HG03159 (cell line): ENCODE results near the gene UCHL5.

ENCODE experiments used
- ATAC-seq: cut with Tn5 transposase; IDR thresholded peaks from one replicate; pipeline ENCODE4 v1.9.1; 2021; ENCODE audit warnings: mild to moderate bottlenecking, moderate library complexity; ENCODE audit not compliant: unreplicated experiment

The UCHL5 gene, protein sequence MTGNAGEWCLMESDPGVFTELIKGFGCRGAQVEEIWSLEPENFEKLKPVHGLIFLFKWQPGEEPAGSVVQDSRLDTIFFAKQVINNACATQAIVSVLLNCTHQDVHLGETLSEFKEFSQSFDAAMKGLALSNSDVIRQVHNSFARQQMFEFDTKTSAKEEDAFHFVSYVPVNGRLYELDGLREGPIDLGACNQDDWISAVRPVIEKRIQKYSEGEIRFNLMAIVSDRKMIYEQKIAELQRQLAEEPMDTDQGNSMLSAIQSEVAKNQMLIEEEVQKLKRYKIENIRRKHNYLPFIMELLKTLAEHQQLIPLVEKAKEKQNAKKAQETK

DNA sequence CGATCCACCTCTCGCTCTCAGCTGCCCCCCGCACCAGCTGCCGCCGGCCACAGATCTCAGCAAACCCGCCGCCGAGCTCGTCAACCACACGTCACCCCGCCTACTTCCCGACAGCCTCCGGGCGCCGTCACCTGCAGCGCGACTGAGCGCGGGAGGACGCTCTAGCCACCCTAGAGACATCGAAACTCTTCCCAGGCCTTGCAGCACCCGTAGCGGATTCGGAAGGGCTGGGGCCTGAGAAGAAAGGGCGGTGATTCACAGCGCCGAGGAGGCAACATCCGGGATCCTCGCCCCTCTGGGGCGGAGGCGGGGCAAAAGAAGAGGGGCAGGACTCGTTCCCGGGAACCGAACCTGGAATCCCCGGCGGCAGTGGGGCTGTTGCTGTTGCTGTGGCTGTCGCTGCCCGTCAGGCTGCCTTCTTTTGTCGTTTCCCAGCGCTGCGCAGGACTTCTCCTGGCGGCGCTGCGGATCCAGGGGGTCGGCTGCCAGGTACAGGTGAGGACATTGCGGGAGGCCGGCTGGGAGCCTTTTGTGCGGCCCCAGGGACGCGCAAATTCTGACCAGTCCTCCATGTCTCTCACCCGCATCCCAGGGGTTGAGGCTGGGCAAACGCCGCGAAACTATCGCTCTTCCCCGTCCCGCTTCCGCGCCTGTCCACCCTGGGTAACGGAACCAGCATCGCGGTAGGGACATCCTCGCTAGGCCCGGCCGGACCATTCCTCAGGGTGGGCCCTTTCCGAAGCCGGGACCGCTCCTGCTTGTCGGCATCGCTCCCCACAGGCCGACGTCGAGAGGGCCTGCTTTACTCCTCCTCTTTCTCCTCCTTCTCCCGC lies at the start of gene UCHL5, which contains the start of gene RO60:
Gene UCHL5, minus strand, starts transcription at position 79 of the 833 bp plus-strand sequence. CDS start 100 bp downstream, outside the sequence.
Gene RO60, plus strand, starts transcription at position 331 of the 833 bp plus-strand sequence. CDS start 9,443 bp downstream, outside the sequence.
- peak; percentile 92 for ATAC-seq

DNA sequence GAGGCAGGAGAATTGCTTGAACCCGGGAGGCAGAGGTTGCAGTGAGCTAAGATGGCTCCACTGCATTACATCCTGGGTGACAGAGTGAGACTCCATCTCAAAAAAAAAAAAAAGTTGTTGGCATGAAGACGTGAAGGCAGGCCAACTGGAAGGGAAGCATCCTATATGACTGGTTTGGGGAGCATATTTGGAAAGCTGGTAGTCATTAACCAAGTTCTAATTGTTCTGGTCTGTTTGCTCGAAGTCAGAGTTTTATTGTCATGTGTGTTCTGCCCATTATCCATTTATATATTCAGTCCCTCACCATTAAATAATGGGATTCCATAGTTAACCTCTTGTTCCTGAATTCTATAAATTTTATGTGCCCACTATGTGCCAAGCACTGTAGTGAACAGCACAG lies 49.3 kb upstream of the UCHL5 start:
- ATAC-seq, result no peak

DNA sequence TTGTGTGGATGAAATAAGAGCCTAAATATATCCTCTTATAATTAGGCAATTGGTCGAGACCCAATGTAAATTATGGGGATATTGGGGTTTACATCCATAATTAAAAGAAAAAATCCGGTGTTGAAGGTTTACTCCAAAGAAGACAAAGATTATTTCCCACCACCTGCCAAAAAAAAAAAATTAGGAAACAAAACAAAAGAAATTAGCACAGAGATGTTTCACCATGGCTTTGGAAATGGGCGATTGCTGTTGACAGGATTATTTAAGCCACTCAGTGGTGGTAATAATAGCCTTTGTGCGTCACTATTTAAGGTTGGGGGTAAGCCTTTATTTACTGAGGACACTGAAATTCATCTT lies 46.6 kb upstream of the UCHL5 start:
- no peak for ATAC-seq

DNA sequence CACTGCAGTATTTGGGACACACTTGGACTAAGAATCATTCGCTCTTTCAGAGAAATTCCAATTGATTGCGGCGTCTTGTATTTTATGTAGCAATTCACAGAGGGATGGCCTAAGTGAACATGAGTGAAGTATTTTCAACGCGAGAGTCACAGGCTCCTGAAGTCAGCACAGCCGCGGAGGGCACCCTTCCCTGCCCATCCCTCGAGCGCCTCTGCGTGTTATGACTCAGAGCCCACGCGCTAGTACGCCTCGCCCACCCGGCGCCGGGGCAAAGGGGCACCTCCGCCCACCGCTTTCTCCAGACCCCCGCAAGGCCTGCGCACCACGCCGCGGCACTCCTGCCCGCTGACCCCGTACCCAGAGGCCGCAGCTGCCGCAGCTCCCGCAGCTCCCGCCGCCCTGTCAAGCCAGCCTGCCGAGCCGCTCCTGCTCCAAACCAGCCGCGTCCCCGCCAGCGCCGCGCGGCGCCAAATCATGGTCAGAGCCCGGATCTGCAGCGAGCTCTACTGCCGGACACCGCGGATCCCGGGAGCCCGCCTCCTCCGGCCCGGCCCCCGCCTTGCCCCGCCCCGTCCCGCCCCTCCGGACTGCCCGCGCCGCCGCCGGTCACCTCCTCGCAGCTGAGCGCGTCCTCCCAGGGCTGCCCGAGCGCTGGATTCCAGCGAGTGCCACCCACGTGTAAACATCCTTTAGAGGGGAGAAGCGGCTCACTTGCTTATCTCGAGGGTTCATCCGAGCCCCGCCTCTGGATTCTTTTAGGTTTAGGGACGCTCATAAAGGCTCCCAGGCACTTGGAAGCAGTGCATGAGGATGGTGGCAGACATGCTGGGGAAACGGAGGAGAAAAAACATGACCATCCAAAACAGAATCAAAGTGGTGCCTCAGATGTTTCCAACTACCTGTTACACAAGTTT lies 46.0 kb upstream of the UCHL5 start, which contains the start of gene GLRX2:
Gene GLRX2, minus strand, starts transcription at position 508 of the 914 bp plus-strand sequence. Its CDS starts 32 bp downstream, at position 476.
- peak; percentile 87 for ATAC-seq

DNA sequence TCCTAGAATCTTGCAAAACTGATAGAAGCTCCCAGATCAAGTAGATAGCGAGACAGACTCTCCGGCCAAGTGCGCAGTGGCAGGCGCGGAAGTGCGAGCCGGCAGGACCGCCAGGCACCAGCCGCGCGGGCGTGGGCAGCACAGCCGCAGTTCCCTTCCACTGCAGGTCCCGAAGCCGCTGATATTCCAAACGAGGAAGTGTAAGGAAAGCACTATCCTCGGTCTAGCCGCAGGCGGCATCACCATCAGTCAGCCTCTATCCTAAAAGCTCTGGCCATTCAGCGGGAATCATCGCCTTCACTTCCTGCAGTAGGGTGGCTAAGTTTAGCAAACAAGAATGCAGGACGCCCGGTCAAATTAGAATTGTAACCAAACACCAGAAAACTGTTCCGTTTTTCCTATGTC lies 45.3 kb upstream of the UCHL5 start:
- ATAC-seq, result peak; percentile 39

DNA sequence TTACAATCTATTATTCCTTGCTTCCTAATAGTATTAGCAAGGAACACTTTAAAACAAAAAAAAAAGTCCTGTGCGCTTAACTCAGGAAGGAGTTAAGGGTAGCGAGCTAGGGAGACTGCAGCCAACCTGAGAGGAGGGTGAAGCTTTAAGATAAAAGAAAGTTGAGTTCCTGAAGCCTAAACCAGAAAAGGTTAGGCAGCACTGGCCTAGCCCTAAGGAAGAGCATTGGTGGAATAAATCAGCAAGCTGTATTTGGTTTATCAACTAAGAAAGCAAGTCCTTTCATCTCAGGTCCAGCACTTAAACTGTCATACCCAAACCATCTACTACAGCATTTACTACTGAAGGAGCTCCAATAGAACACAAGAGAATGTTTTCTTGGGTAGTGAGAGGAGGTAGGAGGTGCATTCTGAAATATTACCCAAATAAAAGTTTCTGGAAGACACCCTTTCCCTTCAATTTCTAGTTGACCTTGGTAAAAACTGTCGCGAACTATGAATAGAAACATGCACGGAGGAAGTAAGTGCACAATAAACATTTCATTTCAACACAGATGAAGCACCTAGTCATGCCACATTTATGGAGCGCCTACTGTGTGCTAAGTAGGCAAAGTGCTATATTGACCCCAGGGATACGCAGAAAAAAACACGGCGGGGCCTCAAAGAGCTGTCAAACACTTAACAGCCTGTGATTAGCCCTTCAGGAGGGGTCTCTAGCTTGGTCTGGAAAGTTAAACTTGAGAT lies 44.8 kb upstream of the UCHL5 start:
- no peak for ATAC-seq

DNA sequence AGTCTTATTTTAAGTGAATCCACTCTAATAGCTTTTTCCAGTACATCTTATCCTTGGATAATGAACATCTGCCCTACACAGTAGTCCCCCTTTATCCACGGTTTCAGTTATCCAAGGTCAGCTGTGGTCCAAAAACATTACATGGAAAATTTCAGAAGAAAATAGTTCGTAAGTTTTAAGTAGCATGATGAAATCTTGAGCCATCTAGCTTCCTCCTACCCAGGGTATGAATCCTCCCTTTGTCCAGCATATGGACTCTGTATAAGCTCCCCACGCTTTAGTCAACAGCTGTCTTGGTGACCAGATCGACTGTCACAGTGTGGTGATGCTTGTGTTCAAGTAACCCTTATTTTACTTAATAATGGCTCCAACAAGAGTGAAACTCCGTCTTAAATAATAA lies 43.5 kb upstream of the UCHL5 start:
- no peak for ATAC-seq

DNA sequence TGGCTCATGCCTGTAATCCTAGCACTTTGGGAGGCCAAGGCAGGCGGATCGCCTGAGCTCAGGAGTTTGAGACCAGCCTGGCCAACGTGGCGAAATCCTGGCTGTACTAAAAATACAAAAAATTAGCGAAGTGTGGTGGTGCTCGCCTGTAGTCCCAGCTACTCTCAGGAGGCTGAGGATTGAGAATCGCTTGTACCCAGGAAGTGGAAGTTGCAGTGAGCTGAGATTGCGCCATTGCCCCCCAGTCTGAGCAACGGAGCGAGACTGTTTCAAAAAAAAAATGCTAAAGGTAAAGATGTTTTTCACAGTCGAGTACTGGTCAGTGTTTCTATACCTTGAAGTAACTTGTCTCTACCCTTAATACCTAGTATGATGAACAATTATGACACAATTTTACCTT lies 35.0 kb upstream of the UCHL5 start:
- no peak for ATAC-seq

DNA sequence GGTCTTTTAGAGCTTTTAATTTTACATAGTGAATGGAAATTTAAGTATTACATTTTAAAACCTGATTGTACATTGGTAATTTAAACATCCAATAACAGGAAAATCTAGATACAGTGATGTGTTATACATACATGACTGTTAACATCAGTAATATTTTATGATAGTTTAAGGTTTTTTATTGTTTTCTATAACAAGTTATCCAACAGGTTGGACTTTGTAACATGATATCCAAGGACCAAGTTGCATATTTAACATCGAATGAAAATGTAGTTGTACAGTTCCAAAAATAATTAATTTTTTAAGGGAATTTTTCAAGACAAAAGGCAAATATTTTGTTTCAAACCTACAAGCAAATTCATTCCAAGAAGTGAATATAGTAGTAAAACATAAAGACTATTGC lies 31.7 kb upstream of the UCHL5 start:
- no peak for ATAC-seq

DNA sequence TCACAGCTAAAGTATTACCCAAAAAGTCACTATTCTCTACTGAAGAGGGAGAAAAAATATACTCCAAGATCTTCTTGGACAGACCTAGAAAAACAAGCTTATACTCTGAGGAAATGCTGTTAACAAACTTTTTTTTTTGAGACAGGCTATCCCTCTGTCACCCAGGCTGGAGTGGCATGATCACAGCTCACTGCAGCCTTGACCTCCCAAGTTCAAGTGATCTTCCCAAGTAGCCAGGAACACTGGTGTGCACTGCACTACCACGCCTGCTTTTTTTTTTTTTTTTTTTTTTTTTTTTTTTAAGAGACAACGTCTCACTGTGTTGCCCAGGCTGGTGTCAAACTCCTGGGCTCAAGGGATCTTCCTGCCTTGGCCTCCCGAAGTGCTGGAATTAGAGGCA lies 28.7 kb upstream of the UCHL5 start:
- ATAC-seq, result no peak

DNA sequence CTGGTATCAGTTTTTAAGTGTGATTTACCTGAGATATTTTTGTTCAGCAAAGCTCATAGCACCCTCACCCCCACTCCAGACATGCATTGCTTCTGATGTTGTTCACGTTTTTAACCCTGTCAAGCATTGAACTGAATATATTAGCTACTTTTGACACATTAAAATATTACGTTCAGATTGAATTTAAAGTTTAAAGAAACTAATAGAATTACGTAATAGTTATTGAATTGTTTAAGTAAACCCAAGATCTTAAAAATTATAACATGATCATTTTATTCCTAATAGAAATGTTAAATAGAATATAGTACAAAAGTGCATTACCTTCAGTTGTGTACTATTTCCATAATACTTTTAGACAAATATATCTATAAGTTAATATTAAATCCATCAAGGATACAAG lies 27.2 kb upstream of the UCHL5 start:
- no peak for ATAC-seq

DNA sequence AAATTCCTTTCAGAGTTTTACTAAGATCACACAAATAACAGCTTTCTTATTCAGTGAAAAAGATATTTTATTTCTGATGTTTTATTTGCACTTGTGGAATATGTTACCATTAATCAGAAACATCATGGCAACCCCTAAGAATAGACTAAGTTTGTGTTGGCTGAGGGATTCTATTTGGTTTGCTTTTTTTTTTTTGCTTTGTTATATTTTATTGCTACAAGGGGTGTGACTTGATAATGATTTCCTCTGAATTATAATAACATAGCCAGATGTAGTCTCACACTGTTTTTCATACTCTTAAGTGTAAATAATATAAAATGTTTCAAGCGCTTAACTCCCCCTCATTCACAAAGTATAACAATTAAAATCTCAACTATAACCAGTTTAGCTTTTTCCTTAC lies 26.1 kb upstream of the UCHL5 start:
- no peak for ATAC-seq

DNA sequence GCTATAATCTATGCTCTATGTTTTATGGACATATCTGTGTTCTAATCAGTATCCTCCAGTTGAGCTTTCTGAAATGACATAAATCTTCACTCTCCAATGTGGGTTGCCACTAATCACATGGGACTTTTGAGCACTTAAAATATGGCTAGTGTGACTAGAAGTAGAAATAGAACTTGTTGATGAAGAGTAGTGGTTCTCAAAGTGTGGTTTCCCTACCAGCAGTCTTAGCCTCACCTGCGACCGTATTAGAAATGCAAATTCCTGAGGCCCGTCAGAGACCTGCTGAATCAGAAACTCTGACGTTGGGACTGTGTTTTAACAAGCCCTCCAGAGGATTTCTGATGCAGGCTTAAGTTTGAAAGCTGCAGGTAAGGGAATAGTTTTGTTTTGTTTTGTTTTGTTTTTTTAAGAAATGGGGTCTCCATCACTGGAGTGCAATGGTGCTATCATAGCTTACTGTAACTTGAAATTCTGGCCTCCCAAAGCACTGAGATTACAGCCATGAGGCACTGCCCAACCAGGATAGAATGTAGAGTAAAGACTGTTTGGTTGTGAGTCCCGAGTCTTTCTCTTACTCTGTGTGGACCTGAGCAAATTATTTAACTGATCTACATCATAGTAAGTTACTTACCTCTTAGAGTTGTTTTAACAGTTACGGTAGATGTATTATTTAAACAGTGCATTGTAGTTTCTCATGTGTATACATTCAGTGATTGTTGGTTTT lies 24.4 kb upstream of the UCHL5 start:
- ATAC-seq, result peak; percentile 90

DNA sequence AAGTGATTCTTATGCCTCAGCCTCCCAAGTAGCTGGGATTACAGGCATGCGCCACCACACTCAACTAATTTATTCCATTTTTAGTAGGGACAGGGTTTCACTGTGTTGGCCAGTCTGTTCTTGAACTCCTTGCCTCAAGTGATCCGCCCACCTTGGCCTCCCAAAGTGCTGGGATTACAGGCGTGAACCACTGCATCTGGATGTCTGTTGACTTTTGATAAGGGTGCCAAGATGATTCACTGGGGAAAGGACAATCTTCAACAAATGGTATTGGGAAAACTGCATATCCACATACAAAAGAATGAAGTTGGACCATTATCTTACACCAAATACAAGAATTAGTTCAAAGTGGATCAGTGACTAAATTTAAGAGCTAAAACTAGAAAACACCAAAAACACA lies 20.0 kb upstream of the UCHL5 start:
- no peak for ATAC-seq

DNA sequence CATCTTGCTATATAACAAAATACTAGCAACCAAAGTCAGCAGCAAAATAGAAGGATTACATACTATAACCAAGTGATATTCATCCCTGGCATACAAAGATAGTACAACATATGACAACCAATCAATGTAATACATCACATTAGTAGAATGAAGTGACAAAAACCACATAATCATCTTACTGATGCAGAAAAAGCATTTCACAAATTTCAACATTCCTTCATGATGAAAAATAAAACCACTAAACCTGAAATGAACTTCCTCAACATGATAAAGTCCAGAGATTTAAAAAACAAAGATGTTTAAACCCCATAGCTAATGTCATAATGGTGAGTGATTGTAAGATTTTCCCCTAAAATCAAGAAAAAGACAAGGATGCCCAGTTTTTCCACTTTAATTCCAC lies 18.8 kb upstream of the UCHL5 start:
- ATAC-seq, result no peak

DNA sequence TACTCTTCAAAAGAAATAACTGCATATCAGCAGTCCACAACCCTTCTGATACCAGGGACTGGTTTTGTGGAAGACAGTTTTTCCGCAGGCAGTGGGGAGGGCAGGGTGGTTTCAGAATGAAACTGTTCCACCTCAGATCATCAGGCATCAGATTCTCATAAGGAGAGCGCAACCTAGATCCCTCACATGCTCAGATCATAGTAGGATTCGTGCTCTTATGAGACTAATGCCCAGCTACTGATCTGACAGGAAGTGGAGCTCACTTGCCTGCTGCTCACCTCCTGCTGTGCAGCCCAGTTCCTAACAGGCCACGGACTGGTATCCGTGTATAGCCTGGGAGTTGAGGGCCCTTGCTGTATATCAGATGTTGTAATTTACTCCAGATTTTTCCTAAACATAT lies 11.8 kb upstream of the UCHL5 start:
- ATAC-seq, result no peak

DNA sequence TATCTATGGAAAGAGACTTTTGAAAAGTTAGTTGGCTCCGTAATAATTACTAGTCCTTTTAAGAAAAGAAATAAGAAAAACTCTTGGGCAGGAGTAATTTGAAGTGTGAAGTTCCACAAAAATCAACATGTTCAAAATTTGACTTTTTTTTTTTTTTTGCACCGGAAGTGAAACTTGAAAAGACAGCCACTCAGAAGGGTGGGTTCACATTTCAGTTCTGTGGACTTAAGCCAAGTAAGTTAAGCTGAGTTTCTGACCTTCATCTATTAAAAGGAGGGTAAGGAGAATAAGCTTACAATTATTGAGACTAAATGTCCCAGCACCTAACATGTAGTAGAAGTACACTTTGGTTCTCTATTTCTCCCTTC lies 11.2 kb upstream of the UCHL5 start:
- peak; percentile 48 for ATAC-seq

DNA sequence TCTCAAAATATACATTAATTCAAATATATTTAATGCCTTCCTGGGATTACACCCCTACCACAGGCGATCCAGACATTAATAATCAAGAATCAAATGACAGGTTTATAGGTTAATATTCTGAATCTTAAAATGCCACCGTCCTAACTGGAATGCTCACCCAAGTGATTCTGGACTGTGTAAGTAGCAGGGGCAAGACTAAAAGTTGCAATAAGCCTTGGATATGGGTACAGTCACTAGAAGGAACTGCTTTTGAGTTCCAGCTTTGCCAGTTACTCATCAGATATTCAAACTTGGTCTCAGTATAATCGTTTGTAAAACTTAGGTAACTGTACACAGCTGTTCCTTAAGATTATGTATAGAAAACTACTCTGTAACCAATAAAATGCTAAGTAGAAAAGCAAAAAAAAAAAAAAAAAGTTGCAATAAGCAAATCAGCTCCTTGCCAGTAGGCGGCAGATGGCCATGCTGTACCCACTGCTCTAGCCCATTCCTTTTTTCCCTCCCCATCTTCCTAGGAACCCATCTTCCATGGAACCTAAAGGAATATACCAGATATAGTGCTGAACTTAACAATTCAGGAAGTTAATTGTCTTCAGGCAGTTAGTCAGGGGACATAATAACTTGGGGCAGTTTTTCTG lies 10.7 kb upstream of the UCHL5 start:
- peak; percentile 42 for ATAC-seq

DNA sequence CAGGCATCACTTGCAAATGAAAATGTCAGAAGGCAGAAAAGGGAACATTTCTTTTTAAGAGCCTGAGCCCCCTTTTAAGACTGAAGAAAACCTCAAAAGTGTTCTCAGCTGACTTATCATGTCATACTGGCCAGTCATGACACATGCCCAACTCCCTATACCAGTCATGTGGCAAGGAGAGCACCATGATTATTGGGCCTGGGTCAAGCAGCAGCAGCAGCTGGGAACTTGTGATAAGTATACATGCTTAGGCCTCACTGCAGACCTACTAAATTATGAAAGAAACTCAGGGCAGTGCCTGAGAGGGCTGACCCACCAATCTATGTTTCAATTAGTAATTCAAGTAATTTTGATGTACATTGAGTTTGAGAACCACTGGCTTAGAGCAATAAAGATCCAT lies 8.9 kb upstream of the UCHL5 start:
- ATAC-seq, result no peak
